SU-DHL-6 (cell line): ENCODE results near the gene BRICD5.

Experiments
- EZH2phosphoT487 ChIP-seq: fragments of 200-600 bp; sonication (generic), shearing (Covaris generic); conservative IDR thresholded peaks from 2 replicates; pipeline ENCODE4 v1.6.1; 2018; ENCODE audit warnings: mild to moderate bottlenecking, antibody characterized with exemption, low read length, moderate library complexity, mixed read lengths
- TF ChIP-seq, protein P1 (sequence below): fragments of 200-600 bp; sonication (generic); IDR thresholded peaks from one replicate; pipeline ENCODE4 v1.5.1; 2017; ENCODE audit warnings: antibody characterized with exemption, mild to moderate bottlenecking, low read length, moderate library complexity; ENCODE audit not compliant: insufficient read depth, poor library complexity, severe bottlenecking

DNA sequence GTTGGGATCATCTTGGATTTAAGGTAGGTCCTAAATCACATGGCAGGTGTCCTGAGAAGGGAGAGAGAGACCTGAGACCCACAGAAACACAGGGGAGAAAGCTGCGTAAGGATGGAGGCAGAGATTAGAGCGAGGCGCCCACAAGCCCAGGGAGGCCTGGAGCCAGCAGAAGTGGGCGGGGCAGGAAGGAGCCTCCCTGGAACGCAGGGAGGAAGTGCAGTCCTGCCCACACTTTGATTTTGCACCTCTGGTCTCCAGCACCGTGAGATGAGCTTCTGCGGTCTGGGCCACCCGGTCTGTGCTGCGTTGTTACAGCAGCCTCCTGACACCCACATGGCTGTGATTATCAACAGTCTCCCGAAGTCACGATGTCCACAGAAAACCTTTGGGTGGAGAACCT lies 31.9 kb upstream of the BRICD5 start:
- TF ChIP-seq, protein P1, sequence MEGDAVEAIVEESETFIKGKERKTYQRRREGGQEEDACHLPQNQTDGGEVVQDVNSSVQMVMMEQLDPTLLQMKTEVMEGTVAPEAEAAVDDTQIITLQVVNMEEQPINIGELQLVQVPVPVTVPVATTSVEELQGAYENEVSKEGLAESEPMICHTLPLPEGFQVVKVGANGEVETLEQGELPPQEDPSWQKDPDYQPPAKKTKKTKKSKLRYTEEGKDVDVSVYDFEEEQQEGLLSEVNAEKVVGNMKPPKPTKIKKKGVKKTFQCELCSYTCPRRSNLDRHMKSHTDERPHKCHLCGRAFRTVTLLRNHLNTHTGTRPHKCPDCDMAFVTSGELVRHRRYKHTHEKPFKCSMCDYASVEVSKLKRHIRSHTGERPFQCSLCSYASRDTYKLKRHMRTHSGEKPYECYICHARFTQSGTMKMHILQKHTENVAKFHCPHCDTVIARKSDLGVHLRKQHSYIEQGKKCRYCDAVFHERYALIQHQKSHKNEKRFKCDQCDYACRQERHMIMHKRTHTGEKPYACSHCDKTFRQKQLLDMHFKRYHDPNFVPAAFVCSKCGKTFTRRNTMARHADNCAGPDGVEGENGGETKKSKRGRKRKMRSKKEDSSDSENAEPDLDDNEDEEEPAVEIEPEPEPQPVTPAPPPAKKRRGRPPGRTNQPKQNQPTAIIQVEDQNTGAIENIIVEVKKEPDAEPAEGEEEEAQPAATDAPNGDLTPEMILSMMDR, result no peak
- no peak for TF ChIP-seq EZH2phosphoT487
